Neuronal stem cell (in vitro differentiated cells): ENCODE measurements around the gene EEF1AKMT2.

ENCODE experiments used
- DNase-seq: peaks from one replicate; pipeline ENCODE4 v3.0.0-alpha.2; 2013; ENCODE audit warnings: low spot score
- H2AFZ ChIP-seq: one replicate; pipeline ENCODE4 v1.6.1; 2013; ENCODE audit warnings: mild to moderate bottlenecking, low read length, inconsistent platforms
- H2AK5ac ChIP-seq: 2 replicates; pipeline ENCODE4 v1.6.1; 2013; ENCODE audit warnings: low read depth, mild to moderate bottlenecking, inconsistent platforms, low read length, moderate library complexity, mixed read lengths
- H2BK120ac ChIP-seq: 2 replicates; pipeline ENCODE4 v1.6.1; 2013; ENCODE audit warnings: low read depth, mild to moderate bottlenecking, inconsistent platforms, low read length, moderate library complexity, mixed read lengths
- H2BK12ac ChIP-seq: one replicate; pipeline ENCODE4 v1.6.1; 2013; ENCODE audit warnings: low read length, inconsistent platforms
- H2BK15ac ChIP-seq: 2 replicates; pipeline ENCODE4 v1.6.1; 2013; ENCODE audit warnings: mild to moderate bottlenecking, low read length, inconsistent platforms, mixed read lengths
- H2BK5ac ChIP-seq: one replicate; pipeline ENCODE4 v1.6.1; 2013; ENCODE audit warnings: inconsistent platforms, mild to moderate bottlenecking, low read length, moderate library complexity
- H3K14ac ChIP-seq: one replicate; pipeline ENCODE4 v1.6.1; 2013; ENCODE audit warnings: low read length, inconsistent platforms
- H3K18ac ChIP-seq: 2 replicates; pipeline ENCODE4 v1.6.1; 2013; ENCODE audit warnings: low read length, inconsistent platforms
- H3K23ac ChIP-seq: 2 replicates; pipeline ENCODE4 v1.6.1; 2013; ENCODE audit warnings: low read depth, mild to moderate bottlenecking, mixed read lengths, low read length, inconsistent platforms; ENCODE audit not compliant: poor library complexity
- H3K27ac ChIP-seq: replicated peaks from 3 replicates; pipeline ENCODE4 v1.5.1; 2013; ENCODE audit warnings: low read length, inconsistent platforms
- H3K27me3 ChIP-seq, 3 experiments: 2 replicates each; pipeline ENCODE4 v1.6.1; 2013; ENCODE audit warnings: low read length in 3 of 3, mild to moderate bottlenecking in 2 of 3, inconsistent platforms in 1 of 3, low read depth in 1 of 3, mixed read lengths in 1 of 3, moderate library complexity in 1 of 3; ENCODE audit not compliant: control insufficient read depth in 3 of 3, insufficient read depth in 3 of 3
- H3K36me3 ChIP-seq, 2 donors: replicated peaks in 1 of 2; 2 replicates each; pipeline ENCODE4 v1.6.1; 2013; ENCODE audit warnings: low read length in 2 of 2; ENCODE audit not compliant: control insufficient read depth in 2 of 2, insufficient read depth in 2 of 2
- H3K4ac ChIP-seq: 2 replicates; pipeline ENCODE4 v1.6.1; 2013; ENCODE audit warnings: inconsistent platforms, mild to moderate bottlenecking, low read length, moderate library complexity
- H3K4me1 ChIP-seq, 2 donors: 1 replicate in 1 of 2; 2 replicates in 1 of 2; pipeline ENCODE4 v1.6.1; 2013; ENCODE audit warnings: low read length in 2 of 2, low read depth in 1 of 2; ENCODE audit not compliant: control insufficient read depth in 2 of 2, insufficient read depth in 1 of 2
- H3K4me2 ChIP-seq: one replicate; pipeline ENCODE4 v1.6.1; 2013; ENCODE audit warnings: mild to moderate bottlenecking, low read length, inconsistent platforms; ENCODE audit not compliant: insufficient read depth, poor library complexity, severe bottlenecking
- H3K4me3 ChIP-seq, 2 donors: 2 replicates each; pipeline ENCODE4 v1.5.1; 2013; ENCODE audit warnings: low read length in 2 of 2, mild to moderate bottlenecking in 2 of 2, inconsistent platforms in 1 of 2, moderate library complexity in 1 of 2
- H3K79me1 ChIP-seq: one replicate; pipeline ENCODE4 v1.6.1; 2013; ENCODE audit warnings: low read depth, mild to moderate bottlenecking, inconsistent platforms, low read length, moderate library complexity
- H3K9ac ChIP-seq: one replicate; pipeline ENCODE4 v1.6.1; 2013; ENCODE audit warnings: mild to moderate bottlenecking, low read depth, low read length, inconsistent platforms; ENCODE audit not compliant: poor library complexity
- H3K9me3 ChIP-seq, 2 donors: replicated peaks in 1 of 2; 2 replicates each; pipeline versions ENCODE3 to v1.6.1; 2013; ENCODE audit warnings: low read length in 2 of 2, mild to moderate bottlenecking in 2 of 2, inconsistent platforms in 1 of 2, low read depth in 1 of 2, mixed read lengths in 1 of 2, moderate library complexity in 1 of 2; ENCODE audit not compliant: control insufficient read depth in 2 of 2, insufficient read depth in 1 of 2
- H4K8ac ChIP-seq: one replicate; pipeline ENCODE4 v1.6.1; 2013; ENCODE audit warnings: low read depth, mild to moderate bottlenecking, inconsistent platforms, low read length, moderate library complexity
- H4K91ac ChIP-seq: one replicate; pipeline ENCODE4 v1.6.1; 2013; ENCODE audit warnings: low read length, low read depth, mild to moderate bottlenecking, inconsistent platforms; ENCODE audit not compliant: poor library complexity
- WGBS, 2 donors: extraction: QIAGEN DNeasy Blood & Tissue Kit; methylation state at CpG; one replicate each; pipeline ENCODE4 v1.1.7; 2013; ENCODE audit warnings: missing lambda C conversion rate in 2 of 2, mixed read lengths in 1 of 2; ENCODE audit not compliant: insufficient read length in 2 of 2, insufficient replicate concordance in 1 of 2; ENCODE audit errors: extremely low coverage in 2 of 2; 5-methylcytosine and 5-hydroxymethylcytosine counted together

Gene EEF1AKMT2

GRCh38 chr10:124725171-124725631 lies 66.5 kb downstream of the EEF1AKMT2 start:
- H3K36me3 ChIP-seq, result peaks cover 3 to 27% of the 10 kb centered on the region in 2 donors
- H3K27me3 ChIP-seq, result no peaks in the 10 kb centered on the region
- H2AK5ac ChIP-seq, result no peak overlapping the region
- H3K27ac ChIP-seq, result no peak overlapping the region
- H4K8ac ChIP-seq, result no peak overlapping the region
- no peak overlapping the region for H3K23ac ChIP-seq
- H2BK12ac ChIP-seq, result no peak overlapping the region
- no peak overlapping the region for H2BK5ac ChIP-seq
- H2BK120ac ChIP-seq, result no peak overlapping the region
- H3K79me1 ChIP-seq, result peaks cover 8% of the 10 kb centered on the region
- H3K18ac ChIP-seq, result no peak overlapping the region
- no peak overlapping the region for H3K4ac ChIP-seq
- no peak for DNase-seq
- H2BK15ac ChIP-seq, result no peak overlapping the region
- no peak overlapping the region for H2AFZ ChIP-seq
- H3K9me3 ChIP-seq, result no peaks in the 10 kb centered on the region
- H4K91ac ChIP-seq, result no peak overlapping the region
- H3K4me3 ChIP-seq, result no peak overlapping the region
- no peak overlapping the region for H3K14ac ChIP-seq
- H3K4me2 ChIP-seq, result no peak overlapping the region
- WGBS, 2 donors, result no CpG with 5 or more reads among the region's 9 CpGs
- H3K4me1 ChIP-seq, result peaks cover 9 to 24% of the 10 kb centered on the region in 2 donors
- no peak overlapping the region for H3K9ac ChIP-seq

- WGBS, 2 donors, result no CpG with 5 or more reads among the region's 20 CpGs
- H2BK5ac ChIP-seq, result peak overlapping the region; percentile 20
These were observed 67.2 kb downstream of the EEF1AKMT2 start for GRCh38 chr10:124724279-124725027.

GRCh38 chr10:124723826-124724225 lies 67.9 kb downstream of the EEF1AKMT2 start:
- H3K14ac ChIP-seq, result no peak overlapping the region
- no peak overlapping the region for H4K91ac ChIP-seq
- H3K23ac ChIP-seq, result no peak overlapping the region
- H2BK120ac ChIP-seq, result no peak overlapping the region
- H3K27ac ChIP-seq, result no peak overlapping the region
- peaks cover 1 to 19% of the 10 kb centered on the region in 2 donors for H3K36me3 ChIP-seq
- H4K8ac ChIP-seq, result no peak overlapping the region
- H2BK12ac ChIP-seq, result no peak overlapping the region
- no peak overlapping the region for H2BK15ac ChIP-seq
- H2AFZ ChIP-seq, result no peak overlapping the region
- H3K9me3 ChIP-seq, result no peaks in the 10 kb centered on the region
- no peak overlapping the region for H3K4ac ChIP-seq
- no peaks in the 10 kb centered on the region for H3K27me3 ChIP-seq
- DNase-seq, result no peak
- no peak overlapping the region for H2BK5ac ChIP-seq
- H3K79me1 ChIP-seq, result peaks cover 8% of the 10 kb centered on the region
- H3K4me2 ChIP-seq, result no peak overlapping the region
- no peak overlapping the region for H3K4me3 ChIP-seq
- no peak overlapping the region for H2AK5ac ChIP-seq
- H3K18ac ChIP-seq, result no peak overlapping the region
- no CpG with 5 or more reads among the region's 9 CpGs for WGBS, 2 donors
- no peak overlapping the region for H3K9ac ChIP-seq
- H3K4me1 ChIP-seq, result peaks cover 9 to 26% of the 10 kb centered on the region in 2 donors

More at GRCh38 chr10:124724279-124725027, 67.2 kb downstream of the EEF1AKMT2 start:
- Histone ChIP-seq H2BK15ac (no peak overlapping the region), H2AFZ (no peak overlapping the region), H3K23ac (no peak overlapping the region), H3K4me2 (no peak overlapping the region), H3K27me3 (no peaks in the 10 kb centered on the region), H3K79me1 (peaks cover 8% of the 10 kb centered on the region), H3K36me3 (peaks cover 1 to 23% of the 10 kb centered on the region in 2 donors), H3K4me3 (no peak overlapping the region), H3K4me1 (peaks cover 9 to 25% of the 10 kb centered on the region in 2 donors), H4K8ac (no peak overlapping the region), H3K14ac (no peak overlapping the region), H4K91ac (no peak overlapping the region), H3K9ac (no peak overlapping the region), H2AK5ac (no peak overlapping the region), H3K27ac (no peak overlapping the region), H2BK120ac (no peak overlapping the region), H3K4ac (no peak overlapping the region), H2BK12ac (no peak overlapping the region), H3K9me3 (no peaks in the 10 kb centered on the region), H3K18ac (peak overlapping the region; percentile 5)
- DNase-seq, result no peak
